Endothelial cell of umbilical vein (primary cell): ENCODE data around the gene CLN3.

Experiments used
- POLR2A ChIP-seq: IDR thresholded peaks from 2 replicates; pipeline ENCODE4 v1.6.1; 2012; ENCODE audit warnings: low read depth, mild to moderate bottlenecking, control low read depth, low read length
- TF ChIP-seq, protein P1 (sequence below), 2 donors: IDR thresholded peaks; 1 replicate in 1 of 2; 2 replicates in 1 of 2; pipeline ENCODE4 v1.5.1; 2011; ENCODE audit warnings: low read length in 2 of 2, mild to moderate bottlenecking in 2 of 2, moderate library complexity in 2 of 2, control low read depth in 1 of 2, inconsistent platforms in 1 of 2, low read depth in 1 of 2; ENCODE audit not compliant: insufficient read depth in 1 of 2; ENCODE audit errors: extremely low read depth in 1 of 2

DNA sequence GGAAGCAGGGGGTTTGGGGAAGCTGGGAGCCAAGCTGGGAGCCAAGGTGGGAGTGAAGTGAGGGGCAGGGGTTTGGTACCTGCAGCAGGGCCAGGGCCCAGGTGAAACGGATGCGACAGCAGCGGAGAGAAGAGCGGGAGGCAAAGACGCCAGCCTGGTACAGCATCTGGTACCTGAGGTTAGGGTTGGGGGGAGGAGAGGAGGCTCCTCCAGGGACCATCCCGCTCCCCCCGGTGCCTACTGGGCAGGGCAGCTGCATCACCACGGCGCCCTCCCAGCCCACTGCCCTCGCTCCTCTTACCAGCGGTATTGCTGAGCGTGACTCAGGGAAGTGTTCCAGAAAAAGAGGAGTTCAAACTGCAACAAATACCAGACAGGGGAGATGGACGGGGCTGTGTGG, 9.8 kb downstream of the CLN3 start:
- no peak for TF ChIP-seq POLR2A
- TF ChIP-seq, protein P1, sequence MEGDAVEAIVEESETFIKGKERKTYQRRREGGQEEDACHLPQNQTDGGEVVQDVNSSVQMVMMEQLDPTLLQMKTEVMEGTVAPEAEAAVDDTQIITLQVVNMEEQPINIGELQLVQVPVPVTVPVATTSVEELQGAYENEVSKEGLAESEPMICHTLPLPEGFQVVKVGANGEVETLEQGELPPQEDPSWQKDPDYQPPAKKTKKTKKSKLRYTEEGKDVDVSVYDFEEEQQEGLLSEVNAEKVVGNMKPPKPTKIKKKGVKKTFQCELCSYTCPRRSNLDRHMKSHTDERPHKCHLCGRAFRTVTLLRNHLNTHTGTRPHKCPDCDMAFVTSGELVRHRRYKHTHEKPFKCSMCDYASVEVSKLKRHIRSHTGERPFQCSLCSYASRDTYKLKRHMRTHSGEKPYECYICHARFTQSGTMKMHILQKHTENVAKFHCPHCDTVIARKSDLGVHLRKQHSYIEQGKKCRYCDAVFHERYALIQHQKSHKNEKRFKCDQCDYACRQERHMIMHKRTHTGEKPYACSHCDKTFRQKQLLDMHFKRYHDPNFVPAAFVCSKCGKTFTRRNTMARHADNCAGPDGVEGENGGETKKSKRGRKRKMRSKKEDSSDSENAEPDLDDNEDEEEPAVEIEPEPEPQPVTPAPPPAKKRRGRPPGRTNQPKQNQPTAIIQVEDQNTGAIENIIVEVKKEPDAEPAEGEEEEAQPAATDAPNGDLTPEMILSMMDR (IDR thresholded peaks at IDR 0.05; ENCODE audit: extremely low read depth in 1 of 2, insufficient read depth in 1 of 2, low read depth in 1 of 2, low read length in 2 of 2) = no peak
